Sciatic nerve (tissue), 2 donors: ENCODE data around the gene BTBD10. TPM values are rescaled to one million over a fixed set of nuclear protein-coding genes. Genes with fewer than 3 reads are reported as not detected.

Experiments
- ATAC-seq: fragments of 200-7000 bp; cut with Tn5 transposase; one replicate; pipeline ENCODE4 v1.9.1; 2020; ENCODE audit warnings: mild to moderate bottlenecking, moderate library complexity
- DNase-seq: peaks from one replicate; pipeline ENCODE4 v3.0.0-alpha.2; 2020; ENCODE audit warnings: low spot score
- intact Hi-C: fragments of 100-400 bp; cut with DNase I; formaldehyde crosslinking; loops from one replicate; pipeline ENCODE4 v1.14.2; 2022
- total RNA-seq: library from RNA; stranded (reverse); fragmentation: NEBNext Ultra II Directional; extraction: Animal tissue kit (Norgen Biotek cat#: 25700); gene quantifications from one replicate; pipeline ENCODE4 v1.2.1, GENCODE V29; 2021
- donor health status: DM: no; HTN: no; CAD: no.
- donor health status: DM: no; HTN: no; CAD: no.

Gene BTBD10
- 34.9 TPM for total RNA-seq

DNA sequence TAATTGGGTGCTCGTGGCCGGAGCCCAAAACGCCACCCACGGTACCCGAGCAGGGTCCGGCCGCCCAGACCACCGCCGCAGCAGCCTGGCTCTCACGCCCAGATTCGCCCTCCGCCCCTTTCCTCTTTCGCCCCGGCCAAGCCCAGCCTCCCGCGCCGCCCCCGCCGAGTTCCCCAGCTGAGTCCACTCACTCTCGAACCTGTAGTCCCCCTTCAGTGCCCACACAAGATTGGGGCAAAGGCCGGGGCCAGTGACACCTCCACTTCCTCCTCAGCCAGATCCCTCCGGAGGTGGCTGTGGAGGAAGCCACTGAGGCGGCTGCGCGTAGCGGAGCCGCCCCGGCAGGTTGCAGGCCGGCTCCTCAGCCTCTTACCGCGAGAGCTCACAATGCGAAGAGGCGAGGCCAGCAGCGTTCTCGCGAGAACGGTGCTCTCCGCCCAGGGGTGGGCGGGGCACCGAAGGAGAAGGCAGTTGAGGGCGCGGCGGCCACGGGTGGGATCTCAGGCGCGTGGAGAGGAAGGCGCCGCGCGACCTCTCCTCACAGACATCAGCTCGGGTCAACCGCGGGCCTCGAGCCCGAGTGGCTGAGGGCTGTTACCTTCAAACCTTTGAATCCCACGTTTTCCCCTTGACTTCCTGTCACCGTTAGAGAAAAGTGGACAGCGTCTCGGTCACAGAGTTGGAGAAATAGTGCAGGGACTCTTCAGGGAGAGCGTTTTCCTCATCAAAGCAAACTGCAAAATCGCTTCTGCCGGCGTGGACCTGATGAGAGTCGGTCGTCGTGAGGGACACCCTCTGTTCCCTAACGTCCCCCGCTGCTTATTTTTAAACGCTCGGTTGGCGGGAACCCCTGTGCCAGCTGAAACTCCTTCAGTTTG, at the start of gene BTBD10:
BTBD10 (minus strand) TSS at position 322 of the 878 bp plus-strand sequence. CDS start 18,098 bp downstream, outside the sequence.
- DNase-seq (peak; percentile 97), ATAC-seq (peak; percentile 100)
- intact Hi-C loops = no loop called here

- no peak for DNase-seq
- intact Hi-C loops = no loop called here
- no peak for ATAC-seq
Measured at GRCh38 chr11:13503393-13503792, 40.4 kb upstream of the BTBD10 start.

GRCh38 chr11:13502492-13502891, 39.5 kb upstream of the BTBD10 start:
- intact Hi-C loops = no loop called here
- no peak for ATAC-seq
- no peak for DNase-seq

- intact Hi-C loops = no loop called here
- DNase-seq = no peak
- no peak for ATAC-seq
Measured at GRCh38 chr11:13495929-13496328, 32.9 kb upstream of the BTBD10 start, which contains the start of gene PTH. PTH (minus strand) TSS chr11:13495997; CDS start chr11:13492855, 3,142 bp downstream.

- ATAC-seq = no peak
Measured at GRCh38 chr11:13494051-13494450, 31.0 kb upstream of the BTBD10 start.

GRCh38 chr11:13487661-13488030, 24.6 kb upstream of the BTBD10 start:
- DNase-seq (no peak), ATAC-seq (no peak)
- intact Hi-C loops = loop anchor here (10.0 kb wide), 1 partner anchor 777 kb away; no protein-coding TSS in a partner anchor

More at GRCh38 chr11:13494051-13494450, 31.0 kb upstream of the BTBD10 start:
- intact Hi-C loops = no loop called here
- DNase-seq = no peak

GRCh38 chr11:13486926-13487660, 24.1 kb upstream of the BTBD10 start:
- intact Hi-C loops = loop anchor here (10.0 kb wide), 1 partner anchor 778 kb away; no protein-coding TSS in a partner anchor
- DNase-seq (peak; percentile 60), ATAC-seq (peak; percentile 55)

DNA sequence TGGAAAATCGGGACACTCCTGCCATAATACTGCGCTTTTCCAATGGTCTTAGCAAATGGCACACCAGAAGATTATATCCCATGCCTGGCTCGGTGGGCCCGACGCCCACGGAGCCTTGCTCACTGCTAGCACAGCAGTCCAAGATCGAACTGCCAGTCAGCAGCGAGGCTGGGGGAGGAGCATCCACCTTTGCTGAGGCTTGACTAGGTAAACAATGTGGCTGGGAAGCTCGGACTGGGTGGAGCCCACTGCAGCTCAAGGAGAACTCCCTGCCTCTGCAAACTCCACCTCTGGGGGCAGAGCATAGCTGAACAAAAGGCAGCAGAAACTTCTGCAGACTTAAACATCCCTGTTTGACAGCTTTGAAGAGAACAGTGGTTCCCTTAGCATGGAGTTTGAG, 17.2 kb upstream of the BTBD10 start:
- ATAC-seq = no peak
- intact Hi-C loops = loop anchor here (10.0 kb wide), 1 partner anchor 785 kb away; no protein-coding TSS in a partner anchor
- no peak for DNase-seq

DNA sequence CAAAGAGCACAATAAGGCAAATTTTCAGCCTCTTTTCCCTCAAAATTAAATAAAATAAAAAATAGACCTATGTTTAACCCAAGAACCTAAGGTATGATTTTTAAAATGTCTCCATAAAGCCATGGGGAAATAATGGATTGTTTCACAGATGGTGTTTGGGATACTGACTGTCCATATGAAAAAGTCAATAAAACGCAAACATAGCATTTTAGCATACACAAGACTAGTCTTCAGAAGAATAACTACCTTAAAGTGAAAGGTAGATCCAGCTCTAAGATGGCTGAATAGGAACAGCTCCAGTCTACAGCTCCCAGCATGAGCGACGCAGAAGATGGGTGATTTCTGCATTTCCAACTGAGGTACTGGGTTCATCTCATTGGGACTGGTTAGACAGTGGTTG, 16.7 kb upstream of the BTBD10 start:
- DNase-seq (no peak), ATAC-seq (no peak)
- intact Hi-C loops = loop anchor here (10.0 kb wide), 1 partner anchor 785 kb away; no protein-coding TSS in a partner anchor

DNA sequence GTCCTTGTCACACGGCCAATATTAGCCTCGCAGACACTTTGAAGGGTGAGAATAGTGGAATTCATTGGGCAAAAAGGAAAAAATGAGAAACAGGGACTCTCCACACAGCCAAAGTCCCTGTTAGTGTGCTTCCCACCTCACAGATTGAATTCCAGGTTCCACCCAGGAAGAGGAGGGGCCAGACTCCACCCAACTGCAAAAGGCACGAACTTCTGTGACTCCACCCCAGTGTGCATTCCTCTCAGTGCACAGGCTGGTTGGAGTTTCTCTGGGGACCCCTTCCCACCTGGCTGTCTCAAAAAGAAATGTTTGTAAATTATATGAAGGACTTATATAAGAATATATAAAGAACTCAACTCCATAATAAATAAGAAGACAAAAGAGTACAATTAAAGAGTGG, 12.1 kb upstream of the BTBD10 start:
- ATAC-seq = no peak
- intact Hi-C loops = no loop called here

GRCh38 chr11:13473013-13473722, 10.1 kb upstream of the BTBD10 start:
- DNase-seq (no peak), ATAC-seq (no peak)
- intact Hi-C loops = no loop called here

More for the DNA sequence above, 12.1 kb upstream of the BTBD10 start:
- DNase-seq = no peak

- intact Hi-C loops = no loop called here
- DNase-seq (no peak), ATAC-seq (no peak)
Measured at GRCh38 chr11:13468750-13469149, 5.7 kb upstream of the BTBD10 start.

GRCh38 chr11:13465909-13466371, 2.9 kb upstream of the BTBD10 start:
- DNase-seq (no peak), ATAC-seq (no peak)
- intact Hi-C loops = no loop called here

- ATAC-seq (no peak), DNase-seq (no peak)
- intact Hi-C loops = no loop called here
Measured at GRCh38 chr11:13463779-13464290, 813 bp upstream of the BTBD10 start.

DNA sequence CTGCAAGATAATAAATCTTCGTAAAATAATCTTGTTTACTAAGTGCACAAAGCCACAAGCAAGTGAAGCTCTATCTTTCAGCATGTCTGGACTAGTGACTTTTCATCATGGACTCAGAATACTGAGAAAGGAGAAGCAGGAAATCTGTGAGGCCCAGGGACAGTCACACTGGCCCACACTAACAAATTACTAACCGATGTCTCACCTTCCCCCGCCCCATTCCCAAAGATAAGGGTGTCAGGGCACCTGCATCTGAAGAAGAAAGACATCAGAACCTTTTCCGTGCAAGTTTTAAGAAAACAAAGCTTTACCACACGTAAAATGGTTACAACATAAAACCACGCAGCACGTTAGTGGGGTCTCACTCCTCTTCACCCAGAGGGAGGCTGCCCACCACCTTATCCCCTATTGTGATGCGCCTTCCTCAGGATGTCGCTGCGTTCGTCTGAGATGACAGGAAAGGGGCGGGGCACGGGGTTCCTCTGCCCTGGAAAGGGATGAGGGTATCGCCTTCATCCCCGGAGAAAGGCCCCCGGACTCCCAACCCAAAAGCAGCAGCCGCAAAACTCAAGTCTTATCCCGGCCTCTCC, 616 bp downstream of the BTBD10 start:
- DNase-seq (peak; percentile 77), ATAC-seq (peak; percentile 38)
- intact Hi-C loops = no loop called here

GRCh38 chr11:13461291-13461690, 1.7 kb downstream of the BTBD10 start:
- ATAC-seq = no peak
- DNase-seq = no peak
- intact Hi-C loops = no loop called here

GRCh38 chr11:13450832-13451397, 12.1 kb downstream of the BTBD10 start:
- ATAC-seq = no peak
- DNase-seq = no peak
- intact Hi-C loops = no loop called here

DNA sequence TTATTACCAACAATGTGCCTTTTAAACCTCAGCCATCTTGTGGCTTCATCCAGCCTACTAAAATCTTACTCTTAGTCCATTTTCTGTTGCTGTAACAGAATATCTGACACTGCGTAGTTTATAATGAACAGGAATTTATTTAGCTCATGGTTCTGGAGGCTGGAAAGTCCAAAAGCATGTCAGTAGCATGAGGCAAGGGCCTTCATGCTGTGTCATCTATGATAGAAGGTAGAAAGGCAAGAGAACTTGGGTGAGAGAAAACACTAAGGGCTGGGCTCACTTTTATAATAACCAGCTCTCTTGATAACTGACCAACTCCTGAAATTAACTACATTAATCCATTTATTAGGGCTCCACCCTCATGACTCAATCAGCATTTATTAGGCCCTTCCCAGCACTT, 13.5 kb downstream of the BTBD10 start:
- intact Hi-C loops = no loop called here
- ATAC-seq (no peak), DNase-seq (no peak)
